ENCODE data around the gene DIP2C.

GRCh38 chr10:398954-399353 lies 290.5 kb downstream of the DIP2C start:
- no peak for TF ChIP-seq CTCF (IDR thresholded peaks at IDR 0.05)
- TF ChIP-seq POLR2A (IDR thresholded peaks at IDR 0.05): no peak
- no peak for TF ChIP-seq POLR2AphosphoS5 (IDR thresholded peaks at IDR 0.05)

All from stomach (tissue), 4 donors.